OCI-LY3 (cell line): ENCODE measurements around the gene HUNK.

Experiments
- H2AFZ ChIP-seq: fragments of 200-600, 300-600 bp; shearing (Covaris generic); 2 replicates; pipeline ENCODE4 v1.6.0; 2014; ENCODE audit warnings: antibody characterized with exemption, low read depth, low read length
- H3K27ac ChIP-seq: fragments of 200-600, 300-600 bp; sonication (generic); 2 replicates; pipeline ENCODE4 v1.5.1; 2014; ENCODE audit warnings: mild to moderate bottlenecking, low read length, moderate library complexity, mixed read lengths
- H3K27me3 ChIP-seq: fragments of 200-600, 300-600 bp; sonication (generic); 2 replicates; pipeline ENCODE4 v1.6.1; 2014; ENCODE audit warnings: low read depth, low read length, mixed read lengths
- H3K36me3 ChIP-seq: fragments of 200-600, 300-600 bp; sonication (generic); replicated peaks from 2 replicates; pipeline ENCODE3; 2014; ENCODE audit warnings: low read depth, low read length, mixed read lengths
- H3K4me1 ChIP-seq: fragments of 300-600, 200-600 bp; sonication (generic); 2 replicates; pipeline ENCODE4 v1.6.1; 2014; ENCODE audit warnings: low read length, mixed read lengths
- H3K4me2 ChIP-seq: fragments of 200-600, 300-600 bp; sonication (generic); 2 replicates; pipeline ENCODE4 v1.6.1; 2014; ENCODE audit warnings: low read length, mixed read lengths
- H3K4me3 ChIP-seq: fragments of 300-600, 200-600 bp; sonication (generic); 2 replicates; pipeline ENCODE4 v1.5.1; 2014; ENCODE audit warnings: antibody characterized with exemption, mild to moderate bottlenecking, low read length, moderate library complexity
- H3K79me2 ChIP-seq: fragments of 300-600, 200-600 bp; shearing (Covaris generic); 2 replicates; pipeline ENCODE4 v1.6.1; 2014; ENCODE audit warnings: mild to moderate bottlenecking, low read length, mixed read lengths
- H3K9ac ChIP-seq: fragments of 300-600, 200-600 bp; shearing (Covaris generic); 2 replicates; pipeline ENCODE4 v1.6.0; 2014; ENCODE audit warnings: mild to moderate bottlenecking, low read length, moderate library complexity
- H3K9me3 ChIP-seq: fragments of 200-600, 300-600 bp; shearing (Covaris generic); 2 replicates; pipeline ENCODE4 v1.6.1; 2014; ENCODE audit warnings: low read length, mixed read lengths; ENCODE audit not compliant: insufficient read depth
- H4K20me1 ChIP-seq: fragments of 200-600, 300-600 bp; sonication (generic); 2 replicates; pipeline ENCODE4 v1.6.1; 2016; ENCODE audit warnings: low read length, mixed read lengths; ENCODE audit not compliant: insufficient read depth
- EZH2phosphoT487 ChIP-seq: fragments of 200-600 bp; shearing (Covaris generic); IDR thresholded peaks from 2 replicates; pipeline ENCODE4 v1.6.1; 2018; ENCODE audit warnings: antibody characterized with exemption, mixed run types, low read depth
- TF ChIP-seq, protein P1 (sequence below): fragments of 200-600, 300-600 bp; sonication (generic); IDR thresholded peaks from 2 replicates; pipeline ENCODE4 v1.5.1; 2014; ENCODE audit warnings: antibody characterized with exemption, low read length, low read depth

The HUNK gene

DNA sequence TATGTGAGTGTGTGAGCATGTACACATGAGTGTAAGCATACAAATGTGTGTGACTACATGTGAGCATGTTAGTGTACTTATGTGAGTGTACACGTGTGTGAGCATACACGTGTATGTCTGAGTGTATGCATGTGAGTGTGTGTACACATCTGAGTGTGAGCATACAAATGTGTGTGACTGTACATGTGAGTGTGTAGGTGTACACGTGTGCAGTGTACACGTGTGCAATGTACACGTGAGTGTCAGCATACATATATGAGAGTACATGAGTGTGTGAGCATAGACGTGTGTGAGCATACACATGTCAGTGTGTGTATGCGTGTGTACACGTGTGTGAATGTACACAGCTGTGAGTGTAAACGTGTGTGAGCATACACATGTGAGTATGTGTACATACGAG, 170.6 kb downstream of the HUNK start:
- no peak overlapping the region for H3K9ac ChIP-seq
- no peaks in the 10 kb centered on the region for H4K20me1 ChIP-seq

DNA sequence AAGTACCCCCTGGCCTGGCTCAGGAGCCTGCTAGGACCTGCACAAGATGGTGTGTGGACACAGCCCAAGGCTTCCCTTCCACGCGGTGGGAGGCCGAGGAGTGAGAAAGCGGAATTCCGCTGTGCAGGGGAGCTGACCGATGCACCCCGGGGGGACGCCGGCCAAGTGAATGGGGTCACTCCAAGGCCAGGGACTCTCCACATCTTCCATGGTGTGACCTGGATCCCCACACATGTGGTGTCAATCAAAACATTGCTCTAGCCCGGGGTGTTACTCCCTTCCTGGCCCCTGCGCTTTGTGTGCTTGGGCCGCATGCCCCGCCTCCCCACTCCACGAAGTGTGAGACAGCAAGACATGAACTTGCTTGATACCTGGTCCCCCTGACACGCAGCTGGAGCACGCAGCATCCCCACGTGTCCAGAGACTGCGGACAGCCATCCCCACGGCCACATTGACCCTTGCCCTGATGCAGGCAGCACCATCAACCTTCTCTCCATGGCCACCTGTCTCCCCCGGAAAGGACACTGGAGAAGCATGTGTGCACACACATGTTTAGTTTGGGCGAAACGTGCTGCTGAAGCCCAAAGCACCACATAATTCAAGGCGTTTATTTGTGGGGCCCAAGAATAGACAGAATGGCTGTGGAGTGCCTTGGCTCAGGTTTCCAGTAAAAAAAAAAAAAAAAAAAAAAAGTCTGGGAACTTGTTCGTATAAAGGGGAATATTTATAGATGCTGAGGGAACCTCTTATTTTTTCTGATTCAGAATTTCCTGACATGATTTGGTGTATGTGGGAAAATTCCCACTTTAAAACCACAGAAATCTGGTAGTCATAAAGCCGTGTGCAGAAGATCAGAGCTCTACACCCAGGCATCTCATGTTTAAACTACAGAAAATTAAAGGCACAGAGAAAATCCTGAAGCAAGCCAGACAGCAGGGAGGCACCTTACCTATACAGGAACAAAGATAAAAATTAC, 171.7 kb downstream of the HUNK start:
- Histone ChIP-seq H3K27ac (no peak overlapping the region), H3K4me2 (no peak overlapping the region), H3K36me3 (no peaks in the 10 kb centered on the region), H3K79me2 (no peaks in the 10 kb centered on the region), H3K27me3 (no peaks in the 10 kb centered on the region), H2AFZ (no peak overlapping the region), H3K4me1 (no peaks in the 10 kb centered on the region), H3K9me3 (no peaks in the 10 kb centered on the region), H4K20me1 (no peaks in the 10 kb centered on the region), H3K4me3 (no peak overlapping the region), H3K9ac (no peak overlapping the region)
- TF ChIP-seq, protein P1, sequence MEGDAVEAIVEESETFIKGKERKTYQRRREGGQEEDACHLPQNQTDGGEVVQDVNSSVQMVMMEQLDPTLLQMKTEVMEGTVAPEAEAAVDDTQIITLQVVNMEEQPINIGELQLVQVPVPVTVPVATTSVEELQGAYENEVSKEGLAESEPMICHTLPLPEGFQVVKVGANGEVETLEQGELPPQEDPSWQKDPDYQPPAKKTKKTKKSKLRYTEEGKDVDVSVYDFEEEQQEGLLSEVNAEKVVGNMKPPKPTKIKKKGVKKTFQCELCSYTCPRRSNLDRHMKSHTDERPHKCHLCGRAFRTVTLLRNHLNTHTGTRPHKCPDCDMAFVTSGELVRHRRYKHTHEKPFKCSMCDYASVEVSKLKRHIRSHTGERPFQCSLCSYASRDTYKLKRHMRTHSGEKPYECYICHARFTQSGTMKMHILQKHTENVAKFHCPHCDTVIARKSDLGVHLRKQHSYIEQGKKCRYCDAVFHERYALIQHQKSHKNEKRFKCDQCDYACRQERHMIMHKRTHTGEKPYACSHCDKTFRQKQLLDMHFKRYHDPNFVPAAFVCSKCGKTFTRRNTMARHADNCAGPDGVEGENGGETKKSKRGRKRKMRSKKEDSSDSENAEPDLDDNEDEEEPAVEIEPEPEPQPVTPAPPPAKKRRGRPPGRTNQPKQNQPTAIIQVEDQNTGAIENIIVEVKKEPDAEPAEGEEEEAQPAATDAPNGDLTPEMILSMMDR: no peak
- no peak for TF ChIP-seq EZH2phosphoT487

More for the DNA sequence above, 170.6 kb downstream of the HUNK start:
- Histone ChIP-seq H3K79me2 (no peaks in the 10 kb centered on the region), H3K27me3 (no peaks in the 10 kb centered on the region), H3K27ac (no peak overlapping the region), H3K36me3 (no peaks in the 10 kb centered on the region), H3K4me1 (no peaks in the 10 kb centered on the region), H3K4me2 (no peak overlapping the region), H3K9me3 (no peaks in the 10 kb centered on the region), H2AFZ (no peak overlapping the region), H3K4me3 (no peak overlapping the region)
- TF ChIP-seq, protein P1: no peak
- TF ChIP-seq EZH2phosphoT487: no peak

DNA sequence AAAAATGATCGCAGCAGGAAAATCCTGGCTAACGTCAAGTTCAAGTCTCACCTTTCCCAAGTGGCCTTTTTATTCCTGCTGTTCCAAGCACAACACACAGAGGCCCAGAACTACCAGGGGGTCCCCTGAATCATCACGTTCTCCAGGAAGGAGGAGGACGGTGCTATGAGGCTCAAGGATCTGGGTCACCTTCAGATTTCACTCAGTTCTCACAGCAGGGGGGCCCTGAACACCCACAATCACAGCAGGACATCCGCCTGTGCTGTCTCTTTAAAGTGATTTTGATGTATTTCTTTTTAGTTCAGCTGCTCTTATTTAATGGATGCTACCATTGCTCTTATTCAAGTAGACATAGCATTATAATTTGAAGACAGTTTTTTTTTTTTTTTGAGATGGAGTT, 173.4 kb downstream of the HUNK start:
- no peak overlapping the region for H3K4me2 ChIP-seq
- no peaks in the 10 kb centered on the region for H3K27me3 ChIP-seq
- no peaks in the 10 kb centered on the region for H4K20me1 ChIP-seq
- H3K36me3 ChIP-seq: no peaks in the 10 kb centered on the region
- no peak overlapping the region for H3K4me3 ChIP-seq
- H3K79me2 ChIP-seq: no peaks in the 10 kb centered on the region
- H2AFZ ChIP-seq: no peak overlapping the region
- no peak overlapping the region for H3K9ac ChIP-seq
- H3K9me3 ChIP-seq: no peaks in the 10 kb centered on the region
- H3K27ac ChIP-seq: no peak overlapping the region
- TF ChIP-seq EZH2phosphoT487: no peak
- TF ChIP-seq, protein P1: no peak
- H3K4me1 ChIP-seq: no peaks in the 10 kb centered on the region

DNA sequence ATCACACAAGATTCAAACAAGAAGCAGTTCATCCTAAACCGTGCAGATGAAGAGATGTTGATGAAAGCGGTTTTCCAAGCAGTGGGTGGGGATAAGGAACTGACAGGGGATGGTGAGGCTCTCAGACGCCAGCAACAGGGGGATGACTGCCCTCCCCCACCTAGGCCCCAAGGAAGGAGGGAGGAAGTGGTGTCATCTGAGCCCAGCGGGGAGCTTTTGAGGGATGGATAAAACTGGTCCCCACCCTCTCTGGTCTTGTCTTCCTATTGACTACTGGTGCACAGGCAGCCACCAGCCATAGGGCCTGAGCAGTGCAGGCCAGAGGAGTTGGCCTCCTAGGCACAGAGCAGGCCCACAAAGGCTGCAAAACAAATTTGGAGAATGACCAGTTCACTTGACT, 175.5 kb downstream of the HUNK start:
- no peaks in the 10 kb centered on the region for H3K27me3 ChIP-seq
- H3K4me3 ChIP-seq: no peak overlapping the region
- no peaks in the 10 kb centered on the region for H3K4me1 ChIP-seq
- H2AFZ ChIP-seq: no peak overlapping the region
- no peak overlapping the region for H3K9ac ChIP-seq
- no peaks in the 10 kb centered on the region for H4K20me1 ChIP-seq
- no peaks in the 10 kb centered on the region for H3K79me2 ChIP-seq
- no peaks in the 10 kb centered on the region for H3K36me3 ChIP-seq
- no peak overlapping the region for H3K27ac ChIP-seq
- TF ChIP-seq, protein P1: no peak
- no peak for TF ChIP-seq EZH2phosphoT487
- H3K9me3 ChIP-seq: no peaks in the 10 kb centered on the region
- H3K4me2 ChIP-seq: no peak overlapping the region
